H9 (cell line): Measurements from ENCODE around the gene AFF1. TPM values are rescaled to one million over a fixed set of nuclear protein-coding genes. Genes with fewer than 3 reads are reported as not detected.

ENCODE experiments used
- DNase-seq: peaks from one replicate; pipeline ENCODE4 v3.0.0-alpha.2; 2017
- H2AFZ ChIP-seq: one replicate; pipeline ENCODE4 v1.6.1; 2013; ENCODE audit warnings: mild to moderate bottlenecking, low read length, control low read depth, moderate library complexity
- H2AK5ac ChIP-seq: 2 replicates; pipeline ENCODE4 v1.6.1; 2013; ENCODE audit warnings: low read length, control low read depth, mixed read lengths; ENCODE audit not compliant: insufficient read length
- H2BK120ac ChIP-seq: one replicate; pipeline ENCODE4 v1.6.1; 2013; ENCODE audit warnings: low read depth, mild to moderate bottlenecking, low read length, control low read depth, inconsistent platforms; ENCODE audit not compliant: poor library complexity, severe bottlenecking
- H2BK12ac ChIP-seq: 2 replicates; pipeline ENCODE4 v1.6.1; 2013; ENCODE audit warnings: low read length, control low read depth, mixed read lengths, low read depth; ENCODE audit not compliant: insufficient read length
- H2BK15ac ChIP-seq: 2 replicates; pipeline ENCODE4 v1.6.1; 2013; ENCODE audit warnings: low read depth, low read length, control low read depth
- H2BK20ac ChIP-seq: one replicate; pipeline ENCODE4 v1.6.1; 2013; ENCODE audit warnings: low read depth, mild to moderate bottlenecking, low read length, control low read depth, inconsistent platforms; ENCODE audit not compliant: poor library complexity, severe bottlenecking
- H2BK5ac ChIP-seq: 2 replicates; pipeline ENCODE4 v1.6.1; 2013; ENCODE audit warnings: low read length, control low read depth, mixed read lengths; ENCODE audit not compliant: insufficient read length
- H3K14ac ChIP-seq: 2 replicates; pipeline ENCODE4 v1.6.1; 2013; ENCODE audit warnings: low read length, control low read depth; ENCODE audit not compliant: insufficient read depth
- H3K18ac ChIP-seq: 2 replicates; pipeline ENCODE4 v1.6.1; 2013; ENCODE audit warnings: low read depth, mild to moderate bottlenecking, mixed read lengths, low read length, control low read depth; ENCODE audit not compliant: insufficient read length
- H3K23ac ChIP-seq: 2 replicates; pipeline ENCODE4 v1.6.1; 2013; ENCODE audit warnings: low read length, control low read depth, mixed read lengths, low read depth; ENCODE audit not compliant: insufficient read length
- H3K23me2 ChIP-seq: 2 replicates; pipeline ENCODE4 v1.6.1; 2013; ENCODE audit warnings: low read depth, mild to moderate bottlenecking, mixed read lengths, low read length, control low read depth; ENCODE audit not compliant: insufficient read length, poor library complexity, severe bottlenecking
- H3K27ac ChIP-seq: 2 replicates; pipeline ENCODE4 v1.5.1; 2013; ENCODE audit warnings: low read length, control low read depth, mixed read lengths, low read depth; ENCODE audit not compliant: insufficient read length
- H3K27me3 ChIP-seq: 2 replicates; pipeline ENCODE4 v1.6.1; 2013; ENCODE audit warnings: low read length, control low read depth, inconsistent platforms; ENCODE audit not compliant: insufficient read depth
- H3K4ac ChIP-seq: 2 replicates; pipeline ENCODE4 v1.6.1; 2013; ENCODE audit warnings: low read depth, mild to moderate bottlenecking, control low read depth, inconsistent platforms, low read length, moderate library complexity
- H3K4me1 ChIP-seq: 2 replicates; pipeline ENCODE4 v1.6.1; 2013; ENCODE audit warnings: low read length, control low read depth, inconsistent platforms; ENCODE audit not compliant: insufficient read depth
- H3K4me2 ChIP-seq: 2 replicates; pipeline ENCODE4 v1.6.1; 2013; ENCODE audit warnings: low read length, control low read depth, mixed read lengths; ENCODE audit not compliant: insufficient read length, insufficient read depth
- H3K56ac ChIP-seq: 2 replicates; pipeline ENCODE4 v1.6.1; 2013; ENCODE audit warnings: low read depth, mild to moderate bottlenecking, mixed read lengths, low read length, control low read depth; ENCODE audit not compliant: insufficient read length
- H3K79me1 ChIP-seq: 2 replicates; pipeline ENCODE4 v1.6.1; 2013; ENCODE audit warnings: low read depth, mild to moderate bottlenecking, moderate library complexity, low read length, control low read depth, inconsistent platforms; ENCODE audit not compliant: insufficient read depth, poor library complexity, severe bottlenecking
- H3K79me2 ChIP-seq: 2 replicates; pipeline ENCODE4 v1.6.1; 2013; ENCODE audit warnings: low read length, control low read depth, inconsistent platforms; ENCODE audit not compliant: insufficient read depth
- H3K9ac ChIP-seq: 2 replicates; pipeline ENCODE4 v1.6.1; 2013; ENCODE audit warnings: low read length, control low read depth, mixed read lengths; ENCODE audit not compliant: insufficient read length; ENCODE audit errors: extremely low read depth
- H3K9me3 ChIP-seq: one replicate; pipeline ENCODE4 v1.6.1; 2013; ENCODE audit warnings: low read depth, low read length, inconsistent platforms; ENCODE audit not compliant: control insufficient read depth
- H3T11ph ChIP-seq: one replicate; pipeline ENCODE4 v1.6.1; 2013; ENCODE audit warnings: mild to moderate bottlenecking, low read length, control low read depth, inconsistent platforms
- H4K20me1 ChIP-seq: one replicate; pipeline ENCODE4 v1.6.1; 2013; ENCODE audit not compliant: control insufficient read depth, insufficient read length, insufficient read depth
- H4K5ac ChIP-seq: 2 replicates; pipeline ENCODE4 v1.6.1; 2013; ENCODE audit warnings: low read depth, mild to moderate bottlenecking, mixed read lengths, low read length, control low read depth; ENCODE audit not compliant: insufficient read length
- H4K8ac ChIP-seq: replicated peaks from 2 replicates; pipeline ENCODE4 v1.6.1; 2013; ENCODE audit warnings: low read length, control low read depth, mixed read lengths, low read depth; ENCODE audit not compliant: insufficient read length
- H4K91ac ChIP-seq: 2 replicates; pipeline ENCODE4 v1.6.1; 2013; ENCODE audit warnings: low read depth, mild to moderate bottlenecking, moderate library complexity, mixed read lengths, low read length, control low read depth; ENCODE audit not compliant: insufficient read length
- H3K27ac Mint-ChIP-seq, 3 experiments: 2 replicates in 2 of 3; 3 replicates in 1 of 3; pipeline ENCODE4 v1.8.0; 2020 to 2021; ENCODE audit warnings: mixed read lengths in 3 of 3, mild to moderate bottlenecking in 1 of 3, moderate library complexity in 1 of 3
- H3K27me3 Mint-ChIP-seq: 2 replicates; pipeline ENCODE4 v1.8.0; 2021; ENCODE audit warnings: low read depth, mild to moderate bottlenecking, moderate library complexity, mixed read lengths
- H3K36me3 Mint-ChIP-seq, 3 experiments: 2 replicates in 2 of 3; 3 replicates in 1 of 3; pipeline ENCODE4 v1.8.0; 2020 to 2021; ENCODE audit warnings: low read depth in 3 of 3, mixed read lengths in 3 of 3; ENCODE audit not compliant: insufficient read depth in 1 of 3
- H3K4me1 Mint-ChIP-seq, 2 experiments: 2 replicates each; pipeline ENCODE4 v1.8.0; 2020; ENCODE audit warnings: mixed read lengths in 2 of 2
- H3K4me3 Mint-ChIP-seq, 2 experiments: 2 replicates in 1 of 2; 3 replicates in 1 of 2; pipeline ENCODE4 v1.8.0; 2020 to 2021; ENCODE audit warnings: mild to moderate bottlenecking in 2 of 2, mixed read lengths in 2 of 2, moderate library complexity in 1 of 2
- H3K9me3 Mint-ChIP-seq, 2 experiments: 2 replicates in 1 of 2; 3 replicates in 1 of 2; pipeline ENCODE4 v1.8.0; 2020; ENCODE audit warnings: mild to moderate bottlenecking in 2 of 2, mixed read lengths in 2 of 2, moderate library complexity in 1 of 2
- CTCF ChIP-seq: fragments of 200-600 bp; sonication (generic); conservative IDR thresholded peaks from 3 replicates; pipeline ENCODE4 v1.8.0; 2021; ENCODE audit warnings: antibody characterized with exemption, mild to moderate bottlenecking
- WGBS: extraction: QIAGEN DNeasy Blood & Tissue Kit; methylation state at CpG from one replicate; pipeline ENCODE4 v1.1.7; 2013; ENCODE audit warnings: missing lambda C conversion rate, low lambda C conversion rate, mixed read lengths; ENCODE audit not compliant: insufficient read length; ENCODE audit errors: extremely low coverage; 5-methylcytosine and 5-hydroxymethylcytosine counted together
- total RNA-seq: library from RNA; stranded (reverse); gene quantifications from 2 replicates; pipeline ENCODE4 v1.2.1, GENCODE V29; 2021

AFF1 gene
- total RNA-seq, 1 experiment from 2014 or later = 74.5 TPM

GRCh38 chr4:87017580-87018342, 83.0 kb downstream of the AFF1 start:
- H3K23ac ChIP-seq = no peak overlapping the region
- H3K9ac ChIP-seq = no peak overlapping the region
- H3K27ac Mint-ChIP-seq = peak overlapping the region; percentile 5 to 84 (median 49); a peak in 4 of 7 replicates
- no peaks in the 10 kb centered on the region for H4K20me1 ChIP-seq
- H2AFZ ChIP-seq = no peak overlapping the region
- no peak overlapping the region for H3K4me3 Mint-ChIP-seq
- H3K4me2 ChIP-seq = no peak overlapping the region
- no peak for TF ChIP-seq CTCF
- H2BK15ac ChIP-seq = no peak overlapping the region
- peaks cover 15% of the 10 kb centered on the region; the same call in 1 of the 2 replicates for H3K79me2 ChIP-seq
- H3K27ac ChIP-seq = no peak overlapping the region
- no peak overlapping the region for H3K56ac ChIP-seq
- no peaks in the 10 kb centered on the region for H3K23me2 ChIP-seq
- no peaks in the 10 kb centered on the region for H3K27me3 ChIP-seq
- no peak overlapping the region for H2BK5ac ChIP-seq
- H3K36me3 Mint-ChIP-seq = no peaks in the 10 kb centered on the region; a peak in 1 of 7 replicates
- DNase-seq = no peak
- H2AK5ac ChIP-seq = no peak overlapping the region
- H4K5ac ChIP-seq = no peak overlapping the region
- no peaks in the 10 kb centered on the region for H3K27me3 Mint-ChIP-seq
- H3K18ac ChIP-seq = no peak overlapping the region
- H2BK20ac ChIP-seq = no peak overlapping the region
- H3K4me1 Mint-ChIP-seq = peaks cover 51% of the 10 kb centered on the region in 2 experiments
- H3K4me1 ChIP-seq = peaks cover 7% of the 10 kb centered on the region; the same call in 1 of the 2 replicates
- no CpG with 5 or more reads among the region's 10 CpGs for WGBS
- H3K79me1 ChIP-seq = no peaks in the 10 kb centered on the region
- no peaks in the 10 kb centered on the region for H3K9me3 Mint-ChIP-seq
- H4K91ac ChIP-seq = no peak overlapping the region
- H3K14ac ChIP-seq = no peak overlapping the region
- H3T11ph ChIP-seq = no peak overlapping the region
- H2BK12ac ChIP-seq = no peak overlapping the region
- no peak overlapping the region for H4K8ac ChIP-seq
- no peak overlapping the region for H2BK120ac ChIP-seq
- H3K9me3 ChIP-seq = no peaks in the 10 kb centered on the region
- H3K4ac ChIP-seq = no peak overlapping the region
